Fibroblast of skin of left biceps (primary cell): ENCODE results near the gene AGPS.

Source experiments
- DNase-seq, 2 experiments: peaks; one replicate each; pipeline ENCODE4 v3.0.0-alpha.2; 2013; ENCODE audit warnings: low read depth in 2 of 2

Gene AGPS

GRCh38 chr2:177586154-177586553 lies 193.6 kb downstream of the AGPS start:
- no peak for DNase-seq

- DNase-seq: no peak
These were observed 194.8 kb downstream of the AGPS start for GRCh38 chr2:177587371-177587770.

GRCh38 chr2:177588671-177589070 lies 196.1 kb downstream of the AGPS start:
- no peak for DNase-seq

- DNase-seq: no peak
These were observed 196.6 kb downstream of the AGPS start for GRCh38 chr2:177589186-177589585.

GRCh38 chr2:177592397-177592796 lies 199.8 kb downstream of the AGPS start:
- DNase-seq: no peak

- no peak for DNase-seq
These were observed 200.4 kb downstream of the AGPS start for GRCh38 chr2:177592945-177593344.

- DNase-seq: no peak
These were observed 200.8 kb downstream of the AGPS start for GRCh38 chr2:177593402-177593801.
